ENCODE measurements around the gene CLPTM1L. TPM values are rescaled to one million over a fixed set of nuclear protein-coding genes. Genes with fewer than 3 reads are reported as not detected.
"Not testable (repeated sequence)": the region's sequence is repeated elsewhere in the genome, so short reads cannot be mapped to it uniquely, and the experiment has no call there.

The CLPTM1L gene
- total RNA-seq, 1 experiment from 2014 or later, result 262 TPM

GRCh38 chr5:1289559-1289958, 55.3 kb downstream of the CLPTM1L start:
- DNase-seq (ENCODE audit: low read depth), result not testable (repeated sequence)

GRCh38 chr5:1288439-1289335, 56.2 kb downstream of the CLPTM1L start:
- DNase-seq (ENCODE audit: low read depth), result no peak

GRCh38 chr5:1285883-1286291, 59.0 kb downstream of the CLPTM1L start:
- no peak for DNase-seq (ENCODE audit: low read depth)

- no peak for DNase-seq (ENCODE audit: low read depth)
Measured at GRCh38 chr5:1285141-1285540, 59.8 kb downstream of the CLPTM1L start.

- DNase-seq (ENCODE audit: low read depth), result not testable (repeated sequence)
Measured at GRCh38 chr5:1284336-1284970, 60.4 kb downstream of the CLPTM1L start.

- DNase-seq (ENCODE audit: low read depth), result not testable (repeated sequence)
Measured at GRCh38 chr5:1283729-1284041, 61.2 kb downstream of the CLPTM1L start.

GRCh38 chr5:1282993-1283728, 61.7 kb downstream of the CLPTM1L start:
- not testable (repeated sequence) for DNase-seq (ENCODE audit: low read depth)

- DNase-seq (ENCODE audit: low read depth), result no peak
Measured at GRCh38 chr5:1282131-1282992, 62.5 kb downstream of the CLPTM1L start.

GRCh38 chr5:1281038-1281882, 63.6 kb downstream of the CLPTM1L start:
- no peak for DNase-seq (ENCODE audit: low read depth)

- DNase-seq (ENCODE audit: low read depth), result no peak
Measured at GRCh38 chr5:1280177-1281037, 64.5 kb downstream of the CLPTM1L start.

GRCh38 chr5:1279443-1280151, 65.3 kb downstream of the CLPTM1L start:
- DNase-seq (ENCODE audit: low read depth), result no peak

GRCh38 chr5:1278656-1279442, 66.0 kb downstream of the CLPTM1L start:
- DNase-seq (ENCODE audit: low read depth), result no peak

- DNase-seq (ENCODE audit: low read depth), result no peak
Measured at GRCh38 chr5:1278216-1278615, 66.7 kb downstream of the CLPTM1L start.

- DNase-seq (ENCODE audit: low read depth), result no peak
Measured at GRCh38 chr5:1277781-1278180, 67.1 kb downstream of the CLPTM1L start.

GRCh38 chr5:1277331-1277730, 67.6 kb downstream of the CLPTM1L start:
- DNase-seq (ENCODE audit: low read depth), result no peak

GRCh38 chr5:1276930-1277329, 68.0 kb downstream of the CLPTM1L start:
- DNase-seq (ENCODE audit: low read depth), result no peak

- not testable (repeated sequence) for DNase-seq (ENCODE audit: low read depth)
Measured at GRCh38 chr5:1275397-1276391, 69.2 kb downstream of the CLPTM1L start.

Data from M059J (cell line).